ENCODE measurements around the gene TNFRSF25. TPM values are rescaled to one million over a fixed set of nuclear protein-coding genes. Genes with fewer than 3 reads are reported as not detected.
A peak's percentile ranks its signal among the peaks of the same experiment; 100 is the strongest.

Gene TNFRSF25
- total RNA-seq, 4 donors from 2014 or later: 1.0 to 4.2 (median 2.7) TPM

GRCh38 chr1:6485168-6486101 is 19.5 kb upstream of the TNFRSF25 start:
- peak overlapping the region; percentile 29 to 64 (median 60) for H3K27ac ChIP-seq
- H3K4me3 ChIP-seq: peak overlapping the region; percentile 37 to 50 (median 45)
- in situ Hi-C loops (cut with MboI; ENCODE audit: low sequenced_read_pairs in 4 of 4) (loop anchor here (10.0 to 25.0 kb wide), 2 partner anchors 152 to 159 kb away; no protein-coding TSS in a partner anchor), intact Hi-C loops (cut with DNase I; ENCODE audit: low total_unique reads) (loop anchor here (1.0 kb wide), 1 partner anchor 161 kb away; no protein-coding TSS in a partner anchor)
- H3K36me3 ChIP-seq: no peaks in the 10 kb centered on the region
- H3K9me3 ChIP-seq: no peaks in the 10 kb centered on the region
- DNase-seq: no peak
- peaks cover 10 to 18% (median 16%) of the 10 kb centered on the region in 3 donors for H3K27me3 ChIP-seq
- peaks cover 5 to 7% of the 10 kb centered on the region in 2 donors for H3K4me1 ChIP-seq
- ATAC-seq: no peak
- TF ChIP-seq CTCF (IDR thresholded peaks at IDR 0.05 in 4 of 5, conservative IDR thresholded peaks at IDR 0.05 in 1 of 5) (no peak), POLR2A (IDR thresholded peaks at IDR 0.05) (no peak)

- Histone ChIP-seq H3K27me3 (peaks cover 9 to 18% (median 10%) of the 10 kb centered on the region in 3 donors), H3K27ac (peak overlapping the region in 3 of 4 donors; percentile 58 to 64 (median 63)), H3K9me3 (no peaks in the 10 kb centered on the region), H3K36me3 (no peaks in the 10 kb centered on the region), H3K4me1 (peaks cover 0 to 7% of the 10 kb centered on the region in 2 donors), H3K4me3 (peak overlapping the region; percentile 37 to 50 (median 45))
- DNase-seq: no peak
- TF ChIP-seq POLR2A (IDR thresholded peaks at IDR 0.05): no peak
- no peak for TF ChIP-seq CTCF (IDR thresholded peaks at IDR 0.05 in 4 of 5, conservative IDR thresholded peaks at IDR 0.05 in 1 of 5)
- intact Hi-C loops (cut with DNase I; ENCODE audit: low total_unique reads) (no loop called here), in situ Hi-C loops (cut with MboI; ENCODE audit: low sequenced_read_pairs in 4 of 4) (loop anchor here (10.0 to 25.0 kb wide), 2 partner anchors 153 to 160 kb away; no protein-coding TSS in a partner anchor)
- no peak for ATAC-seq
These were observed 18.8 kb upstream of the TNFRSF25 start for GRCh38 chr1:6484826-6485167.

GRCh38 chr1:6483761-6484117 is 17.8 kb upstream of the TNFRSF25 start:
- DNase-seq (no peak), ATAC-seq (no peak)
- TF ChIP-seq POLR2A (IDR thresholded peaks at IDR 0.05): no peak
- TF ChIP-seq CTCF (IDR thresholded peaks at IDR 0.05 in 4 of 5, conservative IDR thresholded peaks at IDR 0.05 in 1 of 5): no peak
- H3K27me3 ChIP-seq: peaks cover 9 to 18% (median 9%) of the 10 kb centered on the region in 3 donors
- peaks cover 0 to 7% of the 10 kb centered on the region in 2 donors for H3K4me1 ChIP-seq
- H3K27ac ChIP-seq: no peak overlapping the region
- H3K9me3 ChIP-seq: no peaks in the 10 kb centered on the region
- in situ Hi-C loops (cut with MboI; ENCODE audit: low sequenced_read_pairs in 4 of 4) (loop anchor here (10.0 to 25.0 kb wide), 2 partner anchors 154 to 161 kb away; no protein-coding TSS in a partner anchor), intact Hi-C loops (cut with DNase I; ENCODE audit: low total_unique reads) (no loop called here)
- no peaks in the 10 kb centered on the region for H3K36me3 ChIP-seq
- H3K4me3 ChIP-seq: no peak overlapping the region

- peaks cover 0 to 7% of the 10 kb centered on the region in 2 donors for H3K4me1 ChIP-seq
- ATAC-seq: no peak
- intact Hi-C loops (cut with DNase I; ENCODE audit: low total_unique reads) (no loop called here), in situ Hi-C loops (cut with MboI; ENCODE audit: low sequenced_read_pairs in 4 of 4) (loop anchor here (10.0 to 25.0 kb wide), 2 partner anchors 154 to 162 kb away; no protein-coding TSS in a partner anchor)
- no peak overlapping the region for H3K4me3 ChIP-seq
- no peak overlapping the region for H3K27ac ChIP-seq
- no peak for TF ChIP-seq CTCF (IDR thresholded peaks at IDR 0.05 in 4 of 5, conservative IDR thresholded peaks at IDR 0.05 in 1 of 5)
- TF ChIP-seq POLR2A (IDR thresholded peaks at IDR 0.05): no peak
- H3K27me3 ChIP-seq: peaks cover 9 to 18% (median 9%) of the 10 kb centered on the region in 3 donors
- H3K36me3 ChIP-seq: no peaks in the 10 kb centered on the region
- DNase-seq: no peak
- H3K9me3 ChIP-seq: no peaks in the 10 kb centered on the region
These were observed 17.2 kb upstream of the TNFRSF25 start for GRCh38 chr1:6483017-6483760.

Measured in gastrocnemius medialis (tissue), 4 donors.